H1 (cell line): ENCODE results near the gene SEMG2. TPM values are rescaled to one million over a fixed set of nuclear protein-coding genes. Genes with fewer than 3 reads are reported as not detected.

Experiments used
- polyA plus RNA-seq, 7 experiments: library from polyadenylated mRNA; depleted of rRNA in 3 of 7; stranded (reverse) in 5 of 7; unstranded in 2 of 7; fragments of >200 nt in 5 of 7; fragments of 200-250 nt in 2 of 7; gene quantifications; 1 replicate in 5 of 7; 2 replicates in 1 of 7; 4 replicates in 1 of 7; pipeline versions ENCODE4 v1.2.1 to v1.2.3, GENCODE V29; 2011 to 2013; ENCODE audit warnings: missing spikeins in 2 of 7, mixed read lengths in 2 of 7
- total RNA-seq: library from RNA; stranded (reverse); fragmentation: NEBNext Ultra II Directional; extraction: Animal tissue kit (Norgen Biotek cat#: 25700); gene quantifications from 2 replicates; pipeline ENCODE4 v1.2.1, GENCODE V29; 2021
- TF ChIP-seq, protein P1 (sequence below): fragments of 300-600 bp; sonication (generic); IDR thresholded peaks from 2 replicates; pipeline ENCODE4 v1.7.1; 2012; ENCODE audit warnings: low read length, moderate library complexity, mild to moderate bottlenecking, inconsistent platforms; ENCODE audit not compliant: insufficient replicate concordance

The SEMG2 gene
- total and polyA plus RNA-seq, 2 of the 8 experiments (the other 6 are each of a cell fraction or from before 2014, with no cell fraction given): not detected

DNA sequence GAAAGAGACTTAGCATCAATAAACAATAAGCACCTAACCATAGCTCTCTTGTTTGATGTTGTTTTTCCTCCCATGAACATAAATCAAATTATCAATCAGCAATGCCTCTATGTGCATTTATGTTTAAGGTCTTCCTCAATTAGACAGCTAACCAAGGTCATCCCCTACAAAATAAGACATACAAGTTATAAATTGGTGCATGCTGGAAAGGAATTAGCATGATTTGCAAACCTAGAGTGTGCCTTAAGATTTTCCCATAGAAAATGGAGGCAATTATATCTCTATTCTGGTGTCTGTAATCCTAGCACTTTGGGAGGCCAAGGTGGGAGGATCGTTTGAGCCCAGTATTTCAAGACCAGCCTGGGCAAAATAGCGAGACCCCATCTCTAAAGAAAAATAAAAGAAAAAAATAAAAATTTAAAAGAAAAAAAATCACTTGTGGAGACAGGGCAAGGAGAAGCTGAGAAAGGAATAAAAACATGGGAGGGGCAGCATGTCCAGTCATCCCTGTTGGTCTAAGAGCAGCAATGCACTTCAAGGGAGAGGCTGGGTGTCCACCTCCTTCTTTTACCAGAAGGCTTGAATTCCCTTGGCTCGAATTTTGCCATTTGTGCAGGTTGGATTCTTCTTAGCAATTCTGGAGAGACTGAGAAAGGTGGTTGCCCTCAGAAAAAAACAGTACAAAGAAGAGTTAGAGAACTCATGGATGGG is 42.5 kb downstream of the SEMG2 start (continued):
- TF ChIP-seq, protein P1, sequence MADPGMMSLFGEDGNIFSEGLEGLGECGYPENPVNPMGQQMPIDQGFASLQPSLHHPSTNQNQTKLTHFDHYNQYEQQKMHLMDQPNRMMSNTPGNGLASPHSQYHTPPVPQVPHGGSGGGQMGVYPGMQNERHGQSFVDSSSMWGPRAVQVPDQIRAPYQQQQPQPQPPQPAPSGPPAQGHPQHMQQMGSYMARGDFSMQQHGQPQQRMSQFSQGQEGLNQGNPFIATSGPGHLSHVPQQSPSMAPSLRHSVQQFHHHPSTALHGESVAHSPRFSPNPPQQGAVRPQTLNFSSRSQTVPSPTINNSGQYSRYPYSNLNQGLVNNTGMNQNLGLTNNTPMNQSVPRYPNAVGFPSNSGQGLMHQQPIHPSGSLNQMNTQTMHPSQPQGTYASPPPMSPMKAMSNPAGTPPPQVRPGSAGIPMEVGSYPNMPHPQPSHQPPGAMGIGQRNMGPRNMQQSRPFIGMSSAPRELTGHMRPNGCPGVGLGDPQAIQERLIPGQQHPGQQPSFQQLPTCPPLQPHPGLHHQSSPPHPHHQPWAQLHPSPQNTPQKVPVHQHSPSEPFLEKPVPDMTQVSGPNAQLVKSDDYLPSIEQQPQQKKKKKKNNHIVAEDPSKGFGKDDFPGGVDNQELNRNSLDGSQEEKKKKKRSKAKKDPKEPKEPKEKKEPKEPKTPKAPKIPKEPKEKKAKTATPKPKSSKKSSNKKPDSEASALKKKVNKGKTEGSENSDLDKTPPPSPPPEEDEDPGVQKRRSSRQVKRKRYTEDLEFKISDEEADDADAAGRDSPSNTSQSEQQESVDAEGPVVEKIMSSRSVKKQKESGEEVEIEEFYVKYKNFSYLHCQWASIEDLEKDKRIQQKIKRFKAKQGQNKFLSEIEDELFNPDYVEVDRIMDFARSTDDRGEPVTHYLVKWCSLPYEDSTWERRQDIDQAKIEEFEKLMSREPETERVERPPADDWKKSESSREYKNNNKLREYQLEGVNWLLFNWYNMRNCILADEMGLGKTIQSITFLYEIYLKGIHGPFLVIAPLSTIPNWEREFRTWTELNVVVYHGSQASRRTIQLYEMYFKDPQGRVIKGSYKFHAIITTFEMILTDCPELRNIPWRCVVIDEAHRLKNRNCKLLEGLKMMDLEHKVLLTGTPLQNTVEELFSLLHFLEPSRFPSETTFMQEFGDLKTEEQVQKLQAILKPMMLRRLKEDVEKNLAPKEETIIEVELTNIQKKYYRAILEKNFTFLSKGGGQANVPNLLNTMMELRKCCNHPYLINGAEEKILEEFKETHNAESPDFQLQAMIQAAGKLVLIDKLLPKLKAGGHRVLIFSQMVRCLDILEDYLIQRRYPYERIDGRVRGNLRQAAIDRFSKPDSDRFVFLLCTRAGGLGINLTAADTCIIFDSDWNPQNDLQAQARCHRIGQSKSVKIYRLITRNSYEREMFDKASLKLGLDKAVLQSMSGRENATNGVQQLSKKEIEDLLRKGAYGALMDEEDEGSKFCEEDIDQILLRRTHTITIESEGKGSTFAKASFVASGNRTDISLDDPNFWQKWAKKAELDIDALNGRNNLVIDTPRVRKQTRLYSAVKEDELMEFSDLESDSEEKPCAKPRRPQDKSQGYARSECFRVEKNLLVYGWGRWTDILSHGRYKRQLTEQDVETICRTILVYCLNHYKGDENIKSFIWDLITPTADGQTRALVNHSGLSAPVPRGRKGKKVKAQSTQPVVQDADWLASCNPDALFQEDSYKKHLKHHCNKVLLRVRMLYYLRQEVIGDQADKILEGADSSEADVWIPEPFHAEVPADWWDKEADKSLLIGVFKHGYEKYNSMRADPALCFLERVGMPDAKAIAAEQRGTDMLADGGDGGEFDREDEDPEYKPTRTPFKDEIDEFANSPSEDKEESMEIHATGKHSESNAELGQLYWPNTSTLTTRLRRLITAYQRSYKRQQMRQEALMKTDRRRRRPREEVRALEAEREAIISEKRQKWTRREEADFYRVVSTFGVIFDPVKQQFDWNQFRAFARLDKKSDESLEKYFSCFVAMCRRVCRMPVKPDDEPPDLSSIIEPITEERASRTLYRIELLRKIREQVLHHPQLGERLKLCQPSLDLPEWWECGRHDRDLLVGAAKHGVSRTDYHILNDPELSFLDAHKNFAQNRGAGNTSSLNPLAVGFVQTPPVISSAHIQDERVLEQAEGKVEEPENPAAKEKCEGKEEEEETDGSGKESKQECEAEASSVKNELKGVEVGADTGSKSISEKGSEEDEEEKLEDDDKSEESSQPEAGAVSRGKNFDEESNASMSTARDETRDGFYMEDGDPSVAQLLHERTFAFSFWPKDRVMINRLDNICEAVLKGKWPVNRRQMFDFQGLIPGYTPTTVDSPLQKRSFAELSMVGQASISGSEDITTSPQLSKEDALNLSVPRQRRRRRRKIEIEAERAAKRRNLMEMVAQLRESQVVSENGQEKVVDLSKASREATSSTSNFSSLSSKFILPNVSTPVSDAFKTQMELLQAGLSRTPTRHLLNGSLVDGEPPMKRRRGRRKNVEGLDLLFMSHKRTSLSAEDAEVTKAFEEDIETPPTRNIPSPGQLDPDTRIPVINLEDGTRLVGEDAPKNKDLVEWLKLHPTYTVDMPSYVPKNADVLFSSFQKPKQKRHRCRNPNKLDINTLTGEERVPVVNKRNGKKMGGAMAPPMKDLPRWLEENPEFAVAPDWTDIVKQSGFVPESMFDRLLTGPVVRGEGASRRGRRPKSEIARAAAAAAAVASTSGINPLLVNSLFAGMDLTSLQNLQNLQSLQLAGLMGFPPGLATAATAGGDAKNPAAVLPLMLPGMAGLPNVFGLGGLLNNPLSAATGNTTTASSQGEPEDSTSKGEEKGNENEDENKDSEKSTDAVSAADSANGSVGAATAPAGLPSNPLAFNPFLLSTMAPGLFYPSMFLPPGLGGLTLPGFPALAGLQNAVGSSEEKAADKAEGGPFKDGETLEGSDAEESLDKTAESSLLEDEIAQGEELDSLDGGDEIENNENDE: no peak
